ENCODE data around the gene SOCS2. TPM values are rescaled to one million over a fixed set of nuclear protein-coding genes. Genes with fewer than 3 reads are reported as not detected.

Gene SOCS2
- total RNA-seq, 2 experiments from 2014 or later, result 40.5 to 40.8 TPM

GRCh38 chr12:93565760-93566159 lies 6.7 kb upstream of the SOCS2 start:
- POLR2A ChIA-PET, result interaction anchor here (0.6 kb wide), 1 partner anchor 61 kb away, joined by 3 read pairs; no protein-coding TSS in a partner anchor
- CTCF ChIA-PET, result interaction anchor here (2.8 to 9.7 kb wide), 2 partner anchors 535 to 536 kb away, joined by 14 to 143 read pairs; no protein-coding TSS in a partner anchor

GRCh38 chr12:93567174-93567573 lies 5.3 kb upstream of the SOCS2 start:
- H3K4me1 Mint-ChIP-seq (ENCODE audit: low read depth), result peaks cover 12% of the 10 kb centered on the region
- H3K27me3 Mint-ChIP-seq, result peaks cover under 1% of the 10 kb centered on the region
- CTCF ChIA-PET, result interaction anchor here (1.1 to 9.7 kb wide), 4 partner anchors 64 to 534 kb away, joined by 3 to 143 read pairs (median 18); no protein-coding TSS in a partner anchor
- intact Hi-C loops (cut with micrococcal nuclease), result loop anchor here (10.0 kb wide), 1 partner anchor 418 kb away; no protein-coding TSS in a partner anchor
- H3K9me3 Mint-ChIP-seq, result no peaks in the 10 kb centered on the region
- no peak for TF ChIP-seq CTCF (IDR thresholded peaks at IDR 0.05)
- no peak for ATAC-seq
- no peak overlapping the region for H3K27ac Mint-ChIP-seq
- H3K4me3 Mint-ChIP-seq, result no peak overlapping the region
- POLR2A ChIA-PET, result interaction anchor here (0.8 kb wide), 1 partner anchor 139 kb away, joined by 3 read pairs; no protein-coding TSS in a partner anchor
- DNase-seq, result no peak
- H3K36me3 Mint-ChIP-seq (ENCODE audit: low read depth), result peaks cover 5% of the 10 kb centered on the region

More at GRCh38 chr12:93565760-93566159, 6.7 kb upstream of the SOCS2 start:
- Mint-ChIP-seq H3K36me3 (ENCODE audit: low read depth) (peaks cover 4% of the 10 kb centered on the region), H3K4me3 (no peak overlapping the region), H3K27ac (no peak overlapping the region), H3K9me3 (no peaks in the 10 kb centered on the region), H3K27me3 (no peaks in the 10 kb centered on the region), H3K4me1 (ENCODE audit: low read depth) (peaks cover 11% of the 10 kb centered on the region)
- DNase-seq, result no peak
- no peak for ATAC-seq
- intact Hi-C loops (cut with micrococcal nuclease), result loop anchor here (10.0 kb wide), 1 partner anchor 419 kb away; no protein-coding TSS in a partner anchor
- no peak for TF ChIP-seq CTCF (IDR thresholded peaks at IDR 0.05)

- no peaks in the 10 kb centered on the region for H3K9me3 Mint-ChIP-seq
- H3K4me3 Mint-ChIP-seq, result no peak overlapping the region
Measured at GRCh38 chr12:93568091-93568490, 4.4 kb upstream of the SOCS2 start.

GRCh38 chr12:93569301-93569655 lies 3.2 kb upstream of the SOCS2 start:
- DNase-seq, result no peak
- Mint-ChIP-seq H3K4me1 (ENCODE audit: low read depth) (peaks cover 25% of the 10 kb centered on the region), H3K4me3 (peak overlapping the region; percentile 81), H3K9me3 (no peaks in the 10 kb centered on the region), H3K36me3 (ENCODE audit: low read depth) (peaks cover 20% of the 10 kb centered on the region), H3K27ac (peak overlapping the region; percentile 88), H3K27me3 (peaks cover 11% of the 10 kb centered on the region)
- no peak for TF ChIP-seq CTCF (IDR thresholded peaks at IDR 0.05)
- peak; percentile 2 for ATAC-seq
- ChIA-PET CTCF (interaction anchor here (0.6 to 9.7 kb wide), 22 partner anchors 11 to 532 kb away, joined by 3 to 143 read pairs (median 4); partner anchors contain the start of gene CRADD), POLR2A (interaction anchor here (0.8 to 4.1 kb wide), 6 partner anchors 12 to 539 kb away, joined by 3 to 18 read pairs (median 4); no protein-coding TSS in a partner anchor)
- intact Hi-C loops (cut with micrococcal nuclease), result loop anchor here (1.0 to 10.0 kb wide), 2 partner anchors 416 to 533 kb away; no protein-coding TSS in a partner anchor

More at GRCh38 chr12:93568091-93568490, 4.4 kb upstream of the SOCS2 start:
- ChIA-PET CTCF (interaction anchor here (3.3 to 9.7 kb wide), 2 partner anchors 65 to 533 kb away, joined by 32 to 143 read pairs; no protein-coding TSS in a partner anchor), POLR2A (interaction anchor here (1.2 kb wide), 1 partner anchor 127 kb away, joined by 4 read pairs; no protein-coding TSS in a partner anchor)
- ATAC-seq, result no peak
- TF ChIP-seq CTCF (IDR thresholded peaks at IDR 0.05), result no peak
- intact Hi-C loops (cut with micrococcal nuclease), result loop anchor here (10.0 kb wide), 1 partner anchor 417 kb away; no protein-coding TSS in a partner anchor
- H3K27ac Mint-ChIP-seq, result no peak overlapping the region
- H3K27me3 Mint-ChIP-seq, result peaks cover 6% of the 10 kb centered on the region
- peaks cover 20% of the 10 kb centered on the region for H3K4me1 Mint-ChIP-seq (ENCODE audit: low read depth)
- peaks cover 13% of the 10 kb centered on the region for H3K36me3 Mint-ChIP-seq (ENCODE audit: low read depth)
- no peak for DNase-seq
